NCI-H2171 (cell line): ENCODE results near the gene LHX6.
A peak's percentile ranks its signal among the peaks of the same experiment; 100 is the strongest.

Experiments
- DNase-seq: peaks from one replicate; lab custom pipeline; 2025; lab: John Stamatoyannopoulos, UW

LHX6 gene

DNA sequence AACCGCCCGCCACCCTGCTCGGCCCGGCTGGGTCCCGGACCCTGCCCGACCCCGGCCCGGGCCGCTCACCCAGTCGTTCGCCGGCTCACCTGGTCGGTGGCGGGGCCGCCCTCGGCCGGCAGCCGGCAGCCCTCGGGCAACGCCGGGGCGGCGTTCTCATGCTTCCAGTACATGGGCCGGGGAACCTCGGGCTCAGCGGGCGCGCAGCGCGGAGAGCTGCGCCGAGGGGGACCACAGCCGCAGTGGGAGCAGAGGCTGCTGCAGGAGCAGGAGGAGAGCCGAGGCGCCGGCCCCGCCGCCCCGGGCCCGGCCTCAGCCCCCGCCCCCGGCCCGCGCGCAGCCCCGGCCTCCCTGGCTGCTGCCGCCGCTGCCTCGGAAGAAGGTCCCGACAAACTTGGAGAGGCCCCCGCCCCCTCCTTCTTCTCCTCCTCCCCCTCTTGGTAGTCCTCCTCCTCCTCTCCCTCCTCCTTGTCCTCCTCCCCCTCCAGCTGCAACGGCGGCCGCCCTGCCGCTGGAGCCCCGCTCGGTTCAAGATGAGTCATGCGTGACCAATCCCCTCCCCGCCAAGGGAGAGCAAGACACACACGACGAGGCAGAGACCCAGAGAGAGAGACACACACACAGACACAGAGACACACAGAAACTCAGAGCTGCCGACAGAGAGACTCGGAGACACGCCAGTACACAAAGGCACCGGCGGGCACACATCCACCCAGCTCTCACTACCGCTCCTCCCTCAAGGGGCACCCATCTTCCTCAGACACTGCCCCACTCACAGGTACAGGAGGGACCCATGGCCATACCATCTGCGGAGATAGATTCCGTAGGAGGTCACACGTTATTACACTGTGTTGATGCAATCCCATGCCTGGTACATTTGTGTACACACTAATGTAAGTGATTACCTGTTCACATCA lies at the start of gene LHX6:
TSS of gene LHX6 (minus strand) at position 390 of the 917 bp plus-strand sequence. CDS start at position 173, 217 bp downstream.
- peak; percentile 11 for DNase-seq

DNA sequence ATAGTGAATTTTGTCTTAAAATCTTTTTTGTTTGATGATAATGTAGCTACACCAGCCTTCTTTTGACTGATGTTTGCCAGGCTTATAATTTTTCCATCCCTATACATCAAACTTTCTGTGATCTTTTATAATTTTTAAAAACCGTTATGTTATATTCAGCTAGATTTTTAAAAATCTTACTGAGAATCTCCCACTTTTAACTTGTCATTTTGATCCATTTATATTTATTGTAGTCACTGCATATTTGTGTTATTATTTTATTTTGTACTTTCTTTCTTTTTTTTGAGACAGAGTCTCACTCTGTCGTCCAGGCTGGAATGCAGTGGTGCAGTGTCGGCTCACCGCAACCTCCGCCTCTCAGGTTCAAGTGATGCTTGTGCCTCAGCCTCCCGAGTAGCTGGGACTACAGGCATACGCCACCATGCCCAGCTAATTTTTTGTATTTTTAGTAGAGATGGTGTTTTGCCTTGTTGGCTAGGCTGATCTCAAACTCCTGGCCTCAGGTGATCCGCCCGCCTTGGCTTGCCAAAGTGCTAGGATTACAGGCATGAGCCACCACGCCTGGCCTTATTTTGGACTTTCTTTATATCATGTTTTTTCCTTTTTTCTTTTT lies 48.6 kb upstream of the LHX6 start:
- no peak for DNase-seq

DNA sequence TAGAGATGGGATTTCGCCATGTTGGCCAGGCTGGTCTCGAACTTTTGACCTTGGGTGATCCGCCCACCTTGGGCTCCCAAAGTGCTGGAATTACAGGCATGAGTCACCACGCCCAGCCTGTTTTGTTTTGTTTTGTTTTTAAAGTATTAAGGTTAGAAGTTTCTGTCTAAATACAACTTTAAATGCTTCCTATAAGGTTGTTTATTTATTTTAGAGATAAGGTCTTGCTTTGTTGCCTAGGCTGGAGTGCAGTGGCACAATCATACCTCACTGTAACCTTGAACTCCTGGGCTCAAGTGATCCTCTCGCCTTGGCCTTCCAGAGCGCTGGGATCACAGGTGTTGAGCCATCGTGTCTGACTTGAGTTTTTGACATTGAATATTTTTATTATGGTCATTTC lies 47.3 kb upstream of the LHX6 start:
- no peak for DNase-seq

DNA sequence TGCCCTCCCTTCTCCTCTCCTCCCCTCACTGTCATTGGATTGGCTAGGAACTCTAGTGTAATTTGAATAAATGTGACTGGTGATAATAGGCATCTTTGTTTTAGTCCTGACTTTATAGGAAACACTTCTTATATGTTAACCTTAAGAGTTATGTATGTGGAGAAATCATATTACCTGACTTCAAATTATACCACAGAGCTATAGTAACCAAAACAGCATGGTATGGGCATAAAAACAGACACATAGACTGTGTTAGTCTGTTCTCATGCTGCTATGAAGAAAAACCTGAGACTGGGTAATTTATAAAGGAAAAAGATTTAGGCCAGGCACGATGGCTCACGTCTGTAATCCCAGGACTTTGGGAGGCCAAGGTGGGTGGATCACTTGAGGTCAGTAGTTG lies 45.3 kb upstream of the LHX6 start:
- DNase-seq = no peak

DNA sequence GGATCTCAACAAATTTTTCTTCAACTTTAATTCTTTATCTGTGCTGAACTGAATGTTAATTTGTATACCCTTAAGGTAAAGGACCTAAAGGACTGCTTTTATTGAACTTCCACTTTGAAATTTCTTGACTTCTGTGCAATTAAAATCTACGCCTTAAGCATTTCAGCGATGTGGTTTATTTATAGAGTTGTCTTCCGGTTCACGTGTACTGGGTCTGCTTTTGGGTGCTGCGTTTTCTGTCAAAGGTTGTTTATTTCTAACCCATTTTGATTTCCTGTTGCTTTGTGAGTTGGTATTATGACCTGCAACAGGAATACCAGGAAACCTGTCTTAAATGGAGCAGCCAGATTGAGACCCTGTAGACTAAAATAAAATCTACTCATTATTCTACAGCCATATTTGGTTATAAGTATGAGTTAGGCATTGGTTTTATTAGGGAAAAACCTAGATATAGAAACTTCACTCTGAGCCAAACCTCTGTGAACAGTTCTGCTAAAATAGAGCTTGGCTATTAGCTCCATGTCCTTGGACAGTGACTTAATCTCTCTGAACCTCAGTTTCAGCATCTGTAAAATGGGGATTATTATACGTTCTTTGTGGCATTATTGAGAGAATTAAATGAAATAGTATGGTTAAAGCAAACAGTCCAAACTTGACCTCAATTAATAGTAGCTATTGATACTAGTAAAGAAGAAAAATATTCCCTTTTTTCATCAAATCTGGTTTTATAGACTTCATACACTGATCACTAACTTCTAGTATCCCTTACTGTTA lies 39.5 kb upstream of the LHX6 start:
- DNase-seq = no peak

DNA sequence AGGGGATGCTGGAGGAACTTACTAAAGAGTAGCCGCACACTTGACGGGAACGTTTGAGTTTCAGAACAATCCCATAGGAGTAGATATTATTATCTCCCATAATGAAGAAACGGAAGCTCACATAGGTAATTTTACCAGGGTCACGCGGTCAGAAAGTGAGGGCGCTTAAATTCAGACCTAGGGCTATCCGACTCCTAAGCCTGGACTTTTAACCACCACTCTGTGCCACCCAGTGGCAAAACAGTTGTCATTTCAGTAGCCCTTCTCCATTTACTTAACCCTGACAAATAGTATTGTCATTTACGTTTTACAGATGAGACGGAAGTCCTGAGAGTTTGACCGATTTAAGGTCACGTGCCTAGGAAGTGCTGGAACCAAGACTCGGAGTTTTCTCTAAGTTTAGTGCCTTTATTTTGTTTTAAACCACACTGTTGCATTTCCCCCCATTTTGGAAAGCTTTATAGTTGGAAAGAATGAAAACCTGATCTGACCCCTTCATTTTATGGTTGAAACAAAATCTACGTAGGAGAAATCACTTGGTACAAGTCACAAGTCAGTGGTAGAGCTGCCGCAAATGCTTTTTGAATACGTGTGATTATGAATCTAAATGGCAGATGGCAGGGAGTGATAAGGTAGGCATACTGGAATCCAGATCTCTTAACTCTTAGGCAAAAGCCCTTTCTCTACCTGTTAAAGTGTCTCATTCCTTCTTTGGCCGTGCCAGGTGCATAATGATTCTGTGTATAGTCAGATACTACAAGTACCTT lies 36.6 kb upstream of the LHX6 start:
- DNase-seq = no peak

DNA sequence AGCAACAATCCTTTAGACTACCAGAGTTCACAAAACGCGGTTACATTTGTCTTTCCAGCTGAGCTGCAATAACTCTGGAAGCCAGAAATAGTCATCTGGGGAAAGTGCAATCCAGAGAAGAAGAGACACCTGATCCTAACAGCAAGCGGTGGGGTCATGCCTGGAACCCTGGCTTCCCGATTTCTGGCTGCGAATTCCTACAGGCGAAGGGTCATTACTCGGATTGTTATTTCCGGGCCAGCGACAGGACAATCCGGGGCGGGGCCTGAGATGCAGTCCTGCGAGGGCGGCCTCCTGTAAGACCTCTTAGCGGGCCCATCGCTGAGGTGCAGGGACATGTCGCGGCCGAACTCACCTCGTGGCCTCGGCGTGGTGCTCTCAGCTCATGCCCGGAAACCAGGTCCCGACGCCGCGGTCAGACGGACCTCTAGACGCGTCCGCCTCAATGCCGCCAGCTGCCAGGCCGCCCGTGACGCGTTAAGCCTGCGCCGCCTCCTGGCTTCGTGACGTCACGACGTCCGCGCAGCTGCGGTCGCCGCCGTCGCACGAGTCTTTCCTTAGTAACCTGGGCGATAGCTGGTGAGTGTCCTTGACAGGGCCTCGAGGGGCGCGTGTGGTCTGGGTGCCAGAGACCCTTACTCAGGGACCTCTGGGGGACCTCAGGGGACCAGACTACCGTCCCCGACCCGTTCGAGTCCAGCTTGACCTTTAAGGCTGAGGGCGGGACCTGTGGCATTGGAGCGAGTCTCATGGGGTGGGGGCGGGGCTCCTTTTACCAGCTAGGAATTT lies 35.8 kb upstream of the LHX6 start, which contains the start of the genes MRRF and RBM18:
TSS of gene MRRF (plus strand) at position 523 of the 789 bp plus-strand sequence. CDS start 6,010 bp downstream, outside the sequence.
TSS of gene RBM18 (minus strand) at position 481 of the 789 bp plus-strand sequence. CDS start 3,348 bp downstream, outside the sequence.
- DNase-seq = peak; percentile 85

DNA sequence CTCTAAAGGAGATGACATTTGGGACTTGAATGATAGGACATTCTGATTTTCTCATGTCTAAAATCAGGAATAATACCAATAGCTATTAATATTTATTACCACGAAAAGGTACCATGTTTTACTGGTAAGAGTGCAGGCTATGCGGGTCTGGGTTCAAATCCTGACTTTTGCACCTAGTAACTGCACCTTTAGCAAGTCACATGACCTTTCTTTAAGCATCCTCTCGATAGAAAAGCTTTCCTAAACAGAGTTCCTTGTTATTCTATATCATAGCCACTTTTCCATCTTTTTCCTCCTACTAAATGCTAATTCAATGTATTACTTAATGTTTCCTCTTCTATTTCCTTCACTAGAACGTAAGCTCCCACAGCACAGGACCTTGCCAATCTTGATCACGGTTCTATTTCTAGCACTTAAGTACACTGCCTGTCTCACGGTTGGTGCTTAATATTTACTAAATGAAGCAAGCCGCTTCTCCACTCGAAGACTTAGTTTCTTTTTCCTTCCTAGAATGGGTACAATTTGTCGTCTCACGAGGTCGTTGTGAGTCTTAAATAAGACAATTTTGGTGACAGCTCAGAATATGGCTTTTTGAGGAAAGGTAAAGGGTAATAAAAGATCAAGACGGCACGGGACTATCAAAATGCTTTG lies 35.1 kb upstream of the LHX6 start:
- no peak for DNase-seq

DNA sequence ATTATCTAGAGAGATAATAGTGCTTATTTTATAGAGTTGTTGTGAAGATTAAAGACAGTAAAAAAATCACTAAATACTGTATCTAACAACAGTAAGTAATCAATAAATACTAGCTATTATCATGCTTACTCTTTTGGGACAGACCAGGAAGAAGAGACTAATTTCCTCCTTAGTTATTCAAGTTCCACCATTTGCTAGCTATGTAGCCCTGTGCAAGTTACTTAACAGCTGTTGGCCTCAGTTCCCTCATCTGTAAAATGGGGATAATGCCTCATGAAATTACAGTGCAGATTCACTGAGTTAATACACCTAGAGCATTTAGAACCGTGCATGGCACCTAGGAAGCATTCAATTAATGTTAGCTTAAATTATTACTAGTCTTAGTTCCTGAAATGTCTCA lies 33.3 kb upstream of the LHX6 start:
- no peak for DNase-seq

DNA sequence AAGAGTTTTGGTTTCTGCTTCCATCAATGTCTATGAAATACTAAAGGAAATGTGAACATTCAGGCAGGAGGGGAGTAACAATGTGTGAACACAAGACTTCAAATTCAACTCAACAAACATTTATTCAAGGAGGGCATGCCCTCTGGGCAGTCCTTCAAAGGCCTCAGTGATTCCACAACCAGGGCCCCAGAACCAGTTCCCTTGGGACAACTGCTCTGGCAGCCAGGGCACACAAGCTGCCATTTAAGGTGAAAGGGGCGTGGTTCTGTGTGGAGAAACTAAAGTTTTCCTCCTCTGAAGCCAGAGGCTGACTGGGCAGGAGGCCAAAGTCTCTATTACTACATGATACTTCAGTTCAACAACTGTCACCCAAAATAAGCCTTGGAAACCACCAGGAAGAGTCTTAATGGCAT lies 32.7 kb upstream of the LHX6 start:
- peak; percentile 72 for DNase-seq

DNA sequence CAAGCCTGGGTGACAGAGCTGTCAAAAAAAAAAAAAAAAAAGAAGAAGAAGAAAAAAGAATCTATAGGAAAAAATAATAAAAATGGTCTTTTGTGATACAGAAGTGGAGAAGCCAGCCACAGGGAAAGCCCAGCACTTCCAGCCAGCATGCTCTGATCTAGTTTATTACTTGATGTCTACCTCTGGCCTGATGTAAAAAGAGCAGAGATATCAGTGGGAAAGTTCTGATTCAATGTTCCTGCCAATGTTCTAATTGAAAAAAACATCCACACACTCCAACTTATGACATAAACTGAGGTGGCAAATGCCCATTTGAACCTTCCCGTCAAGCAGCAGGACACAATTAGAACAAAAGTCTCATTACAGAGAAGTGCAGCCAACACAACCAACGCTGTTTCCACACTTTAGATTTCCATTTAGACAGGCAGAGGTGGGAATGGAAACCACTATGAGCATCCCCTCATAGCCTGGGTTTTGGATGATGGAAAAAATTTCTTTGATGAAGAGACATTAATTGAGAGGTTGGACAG lies 30.2 kb upstream of the LHX6 start:
- no peak for DNase-seq

DNA sequence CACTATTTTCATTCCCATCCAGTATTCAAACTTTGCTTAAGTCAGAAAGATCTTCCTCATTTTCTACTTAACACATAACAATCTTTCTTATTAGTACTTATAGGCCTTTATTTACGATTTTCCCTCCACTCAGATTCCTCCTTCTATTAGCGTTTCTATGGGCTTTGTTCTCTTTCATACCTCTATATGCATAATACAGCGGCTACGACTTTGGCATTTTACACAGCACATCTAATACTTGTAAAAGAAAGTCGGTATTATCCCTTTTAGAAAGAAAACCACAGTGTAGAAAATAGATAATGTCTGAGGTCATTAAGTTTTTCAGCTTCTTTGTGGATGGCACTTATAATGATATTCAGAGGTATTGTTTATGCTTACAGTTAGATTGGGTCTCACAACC lies 27.4 kb upstream of the LHX6 start:
- DNase-seq = no peak

DNA sequence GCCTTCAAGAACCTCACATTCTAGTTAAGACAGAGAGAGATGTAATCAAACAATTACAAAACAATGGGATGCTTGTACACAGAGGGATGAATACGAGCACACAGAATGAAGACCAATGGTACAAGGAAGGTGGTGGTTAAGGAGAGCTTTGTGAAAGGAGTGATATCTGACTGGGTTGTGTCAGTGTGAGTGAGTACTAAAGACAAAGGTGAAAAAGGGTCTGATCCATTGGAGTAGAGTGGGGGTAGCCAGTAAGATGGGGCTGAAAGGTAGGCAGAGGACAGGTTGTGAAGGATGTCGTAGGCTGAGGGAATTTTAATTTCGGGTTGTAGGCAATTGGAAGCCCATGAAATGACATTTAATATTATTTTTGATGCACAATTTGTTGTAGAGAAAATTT lies 26.0 kb upstream of the LHX6 start:
- DNase-seq = no peak

DNA sequence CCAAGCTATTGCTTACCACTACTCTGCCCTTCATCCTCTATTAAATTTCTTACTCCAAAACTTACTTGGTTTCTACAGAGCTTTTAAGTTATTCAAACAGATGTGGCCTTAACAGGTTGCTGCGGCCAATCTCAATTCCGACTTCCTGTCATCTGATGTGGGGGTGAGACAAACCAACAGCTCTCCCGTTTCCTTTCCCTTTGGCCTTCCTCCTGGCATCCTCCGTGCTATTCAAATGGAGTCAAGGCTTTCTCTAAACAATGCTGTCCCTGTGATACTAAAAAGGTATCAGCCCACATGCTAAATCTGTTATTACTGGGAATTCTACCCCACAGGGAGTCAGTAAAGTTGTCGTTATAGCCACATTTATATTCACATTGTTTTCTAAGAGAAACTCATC lies 24.0 kb upstream of the LHX6 start:
- no peak for DNase-seq

DNA sequence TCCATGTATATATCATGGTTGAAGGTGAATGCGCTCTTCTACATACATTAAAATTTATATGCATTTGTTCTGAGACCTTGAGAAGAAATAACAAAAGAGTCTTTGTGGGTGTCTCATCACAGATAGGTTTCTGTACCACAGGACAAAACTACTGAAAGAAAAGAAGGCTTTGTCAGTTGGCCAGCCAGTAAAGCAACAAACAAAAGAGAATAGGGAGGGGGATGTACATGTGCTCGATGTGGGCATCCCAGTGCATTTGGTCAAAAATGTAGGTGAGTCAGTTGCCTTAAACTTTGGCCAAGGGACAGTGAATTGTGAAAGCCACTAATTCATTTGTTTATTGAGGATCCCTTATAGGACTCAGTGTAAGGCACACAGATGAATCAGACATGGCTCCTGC lies 22.6 kb upstream of the LHX6 start:
- no peak for DNase-seq

DNA sequence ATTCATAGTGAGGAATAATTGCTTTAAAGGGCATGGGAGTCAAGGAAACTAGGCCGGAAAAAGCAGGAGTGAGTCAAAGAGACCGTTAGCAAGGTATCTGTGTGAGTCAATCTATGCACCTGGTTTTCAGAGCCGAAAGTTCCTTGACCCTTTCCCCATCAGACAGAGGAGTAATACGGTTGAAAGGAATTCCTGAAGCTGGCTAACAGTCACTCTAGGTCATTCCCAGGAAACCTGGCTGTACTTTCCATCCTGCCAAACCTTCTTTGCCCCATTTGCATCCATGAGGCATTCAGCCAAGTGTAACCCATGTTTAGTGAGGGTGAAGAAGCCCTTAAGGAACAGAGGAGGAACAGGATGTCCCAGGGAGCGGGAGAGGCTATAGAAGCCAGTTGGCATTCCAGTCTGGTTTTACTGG lies 19.7 kb upstream of the LHX6 start:
- DNase-seq = no peak

DNA sequence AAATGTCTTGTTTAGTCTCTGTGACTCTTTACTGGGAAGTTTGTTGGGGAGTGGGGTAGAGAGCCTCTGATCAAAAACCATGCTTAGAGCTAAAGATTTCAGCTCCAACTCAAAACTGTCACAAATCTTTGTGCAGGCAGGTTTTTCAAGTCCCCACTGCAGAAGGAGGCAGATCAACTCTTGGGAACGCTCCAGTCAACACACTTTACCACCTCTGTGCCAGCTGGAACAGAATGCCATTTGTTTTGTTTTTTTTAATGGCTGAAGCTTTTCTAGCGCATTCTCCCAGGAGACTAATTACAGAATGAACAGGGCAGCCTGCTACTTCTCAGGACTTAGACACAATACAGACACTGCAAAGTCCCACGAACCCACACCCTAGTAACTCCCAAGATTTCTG lies 17.9 kb upstream of the LHX6 start:
- peak; percentile 6 for DNase-seq

DNA sequence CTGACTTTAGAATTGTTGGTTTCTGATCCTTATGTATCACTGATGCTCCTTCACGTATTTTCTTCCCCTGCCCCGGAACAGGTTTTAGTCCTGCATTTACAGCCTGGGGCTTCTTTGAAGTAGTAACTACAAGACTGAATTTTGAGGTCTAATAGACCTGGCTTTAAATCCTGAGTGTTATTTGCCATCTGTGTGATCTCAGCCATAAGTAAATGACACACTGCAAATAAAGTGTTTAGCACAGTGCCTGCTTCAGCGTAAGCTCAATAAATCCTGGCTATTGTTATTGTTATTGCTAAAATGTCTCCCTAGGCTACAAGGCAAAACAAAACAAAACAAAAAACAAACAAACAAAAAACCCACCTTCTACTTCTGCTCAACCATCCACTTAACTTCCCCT lies 15.6 kb upstream of the LHX6 start:
- no peak for DNase-seq

DNA sequence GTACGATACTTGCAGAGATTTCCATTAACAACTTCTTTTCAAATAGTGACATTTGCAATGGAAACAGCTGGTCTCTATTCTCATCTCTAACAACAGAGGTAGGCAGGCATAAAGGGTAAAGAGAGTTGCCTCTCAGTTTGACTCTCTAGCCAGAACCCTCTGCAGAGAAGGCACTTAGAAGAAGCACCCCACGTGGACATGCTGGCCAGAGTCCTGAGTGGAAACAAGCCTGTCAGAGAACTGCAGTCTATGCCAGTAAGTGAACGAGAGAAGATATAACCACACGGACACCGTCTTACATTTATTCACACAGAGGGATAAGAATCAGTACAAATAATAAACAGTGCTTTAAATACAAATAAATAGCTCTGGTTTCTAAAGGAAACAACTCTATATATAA lies 11.0 kb upstream of the LHX6 start:
- DNase-seq = no peak

DNA sequence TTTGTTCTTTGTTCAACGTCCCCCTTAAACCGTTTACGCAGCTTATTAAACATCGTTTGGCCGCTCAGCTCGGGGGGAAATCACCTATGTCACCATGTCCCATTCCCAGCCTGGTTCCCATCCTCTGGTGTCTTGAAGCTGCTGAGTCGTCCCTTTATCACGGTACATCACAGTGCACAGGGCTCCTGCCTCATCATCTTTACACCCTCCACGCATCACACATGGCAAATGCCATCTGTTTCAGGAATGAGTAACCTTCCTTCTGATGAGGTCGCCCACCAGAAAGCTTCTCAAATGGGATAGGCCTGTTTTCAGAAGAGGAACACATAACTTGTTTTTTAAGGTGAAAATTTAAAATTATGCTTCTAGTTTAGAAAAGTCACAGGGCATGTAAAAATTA lies 7.9 kb upstream of the LHX6 start:
- DNase-seq = peak; percentile 30
